ENCODE results near the gene APOO. TPM values are rescaled to one million over a fixed set of nuclear protein-coding genes. Genes with fewer than 3 reads are reported as not detected.
"Not testable (repeated sequence)": the region's sequence is repeated elsewhere in the genome, so short reads cannot be mapped to it uniquely, and the experiment has no call there.

APOO gene
- total RNA-seq, 1 experiment from 2014 or later, result 34.5 TPM

DNA sequence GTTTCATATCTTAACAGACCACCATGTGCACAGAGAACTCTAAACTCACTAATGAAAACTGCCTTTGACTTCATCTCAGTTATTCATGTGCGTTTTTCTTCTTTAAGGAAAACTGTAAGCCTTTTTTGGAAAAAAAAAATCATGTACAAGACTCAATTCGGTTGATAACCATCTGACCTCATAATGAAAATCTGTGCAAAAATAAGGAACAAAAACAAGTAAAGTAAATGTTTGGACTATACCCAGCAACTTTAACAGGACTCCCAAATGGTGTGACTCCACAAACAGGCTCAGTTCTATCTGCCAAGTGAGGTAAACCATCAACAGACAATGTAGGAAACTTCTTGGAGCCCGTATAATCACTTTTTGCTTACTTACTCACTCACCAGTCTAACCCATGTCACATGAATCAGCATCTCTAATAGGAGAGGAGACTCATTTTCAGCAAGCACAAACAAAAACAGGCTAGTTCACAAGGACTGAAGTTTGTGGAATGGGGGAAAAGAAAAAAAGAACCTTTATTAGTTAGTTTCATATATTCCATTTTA is 9.3 kb downstream of the APOO start (continued):
- no peak for TF ChIP-seq FOSL1 (IDR thresholded peaks at IDR 0.05; ENCODE audit: low read depth)

DNA sequence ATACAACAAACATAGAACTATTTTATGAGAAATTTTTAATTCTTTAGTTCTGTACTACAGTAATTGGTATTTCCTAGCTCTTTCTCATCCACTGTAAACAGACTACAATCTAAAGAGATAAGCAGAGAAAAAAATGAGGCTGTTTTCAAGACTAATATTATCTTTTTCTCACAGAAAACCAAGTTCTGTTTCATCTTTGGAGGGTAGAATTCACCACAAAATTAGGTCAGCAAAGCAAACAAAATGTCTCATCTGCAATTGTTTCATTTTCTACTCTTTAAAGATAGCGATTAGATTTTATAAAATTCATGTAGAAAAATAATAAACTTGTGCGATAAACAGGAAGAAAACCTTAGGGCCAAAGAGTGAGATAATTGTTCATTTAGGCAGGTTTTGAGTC is 10.8 kb downstream of the APOO start:
- Histone ChIP-seq H4K20me1 (ENCODE audit: insufficient read depth) (no peaks in the 10 kb centered on the region), H3K9ac (ENCODE audit: low read length) (0 out of 2 replicates have a peak overlapping the region, but pooled peaks have one; percentile 1), H3K79me2 (ENCODE audit: insufficient read depth, low read length) (0 out of 2 replicates have a peak, but pooled peaks cover 7% of the 10 kb centered on the region), H3K9me3 (ENCODE audit: control insufficient read depth in 1 of 2, insufficient read depth in 1 of 2, low read depth in 1 of 2, low read length in 2 of 2) (no peaks in the 10 kb centered on the region), H3K36me3 (ENCODE audit: control insufficient read depth in 1 of 2, insufficient read depth in 2 of 2, low read length in 2 of 2) (no peaks in the 10 kb centered on the region), H3K4me1 (ENCODE audit: control insufficient read depth in 1 of 2, insufficient read depth in 2 of 2, low read length in 2 of 2) (peaks cover 51 to 52% of the 10 kb centered on the region in 2 experiments), H3K4me3 (replicated peaks in 1 of 2; ENCODE audit: low read depth in 1 of 2, low read length in 2 of 2) (no peak overlapping the region), H3K4me2 (ENCODE audit: low read length) (no peak overlapping the region; the same call in 1 of the 2 replicates), H3K27me3 (ENCODE audit: insufficient read depth, low read length) (no peaks in the 10 kb centered on the region), H3K9me2 (ENCODE audit: insufficient read depth) (no peaks in the 10 kb centered on the region), H3K27ac (ENCODE audit: low read depth, low read length) (peak overlapping the region; percentile 52; the same call in 1 of the 2 replicates), H2AFZ (ENCODE audit: low read depth, low read length, poor library complexity, severe bottlenecking) (no peak overlapping the region)
- no TSS peak for BruUV-seq (replicated peaks)
- TF ChIP-seq TCF7L2 (IDR thresholded peaks at IDR 0.05; ENCODE audit: borderline replicate concordance, extremely low read depth, insufficient read depth, insufficient read length), result no peak
- no peak for TF ChIP-seq POLR2A (IDR thresholded peaks at IDR 0.05; ENCODE audit: borderline replicate concordance, extremely low read depth, insufficient read depth, insufficient read length)
- no peak for TF ChIP-seq ZNF274 (IDR thresholded peaks at IDR 0.05; ENCODE audit: low read depth, low read length)
- TF ChIP-seq FOSL1 (IDR thresholded peaks at IDR 0.05; ENCODE audit: low read depth), result no peak
- TF ChIP-seq RAD21 (IDR thresholded peaks at IDR 0.05; ENCODE audit: low read depth), result no peak
- no peak for TF ChIP-seq SRF (IDR thresholded peaks at IDR 0.05; ENCODE audit: low read depth)
- TF ChIP-seq EZH2phosphoT487 (IDR thresholded peaks at IDR 0.05; ENCODE audit: borderline replicate concordance), result no peak
- no peak for TF ChIP-seq EZH2 (IDR thresholded peaks at IDR 0.05)
- no peak for TF ChIP-seq JUND (IDR thresholded peaks at IDR 0.05)
- no peak for TF ChIP-seq SP1 (IDR thresholded peaks at IDR 0.05; ENCODE audit: low read depth)
- TF ChIP-seq, protein P1, sequence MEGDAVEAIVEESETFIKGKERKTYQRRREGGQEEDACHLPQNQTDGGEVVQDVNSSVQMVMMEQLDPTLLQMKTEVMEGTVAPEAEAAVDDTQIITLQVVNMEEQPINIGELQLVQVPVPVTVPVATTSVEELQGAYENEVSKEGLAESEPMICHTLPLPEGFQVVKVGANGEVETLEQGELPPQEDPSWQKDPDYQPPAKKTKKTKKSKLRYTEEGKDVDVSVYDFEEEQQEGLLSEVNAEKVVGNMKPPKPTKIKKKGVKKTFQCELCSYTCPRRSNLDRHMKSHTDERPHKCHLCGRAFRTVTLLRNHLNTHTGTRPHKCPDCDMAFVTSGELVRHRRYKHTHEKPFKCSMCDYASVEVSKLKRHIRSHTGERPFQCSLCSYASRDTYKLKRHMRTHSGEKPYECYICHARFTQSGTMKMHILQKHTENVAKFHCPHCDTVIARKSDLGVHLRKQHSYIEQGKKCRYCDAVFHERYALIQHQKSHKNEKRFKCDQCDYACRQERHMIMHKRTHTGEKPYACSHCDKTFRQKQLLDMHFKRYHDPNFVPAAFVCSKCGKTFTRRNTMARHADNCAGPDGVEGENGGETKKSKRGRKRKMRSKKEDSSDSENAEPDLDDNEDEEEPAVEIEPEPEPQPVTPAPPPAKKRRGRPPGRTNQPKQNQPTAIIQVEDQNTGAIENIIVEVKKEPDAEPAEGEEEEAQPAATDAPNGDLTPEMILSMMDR (IDR thresholded peaks at IDR 0.05 in 2 of 3, conservative IDR thresholded peaks at IDR 0.05 in 1 of 3; ENCODE audit: borderline replicate concordance in 1 of 3, insufficient read depth in 1 of 3, low read depth in 2 of 3, low read length in 2 of 3), result no peak
- TF ChIP-seq POLR2AphosphoS5 (IDR thresholded peaks at IDR 0.05; ENCODE audit: low read depth, low read length), result no peak
- TF ChIP-seq, protein P2, sequence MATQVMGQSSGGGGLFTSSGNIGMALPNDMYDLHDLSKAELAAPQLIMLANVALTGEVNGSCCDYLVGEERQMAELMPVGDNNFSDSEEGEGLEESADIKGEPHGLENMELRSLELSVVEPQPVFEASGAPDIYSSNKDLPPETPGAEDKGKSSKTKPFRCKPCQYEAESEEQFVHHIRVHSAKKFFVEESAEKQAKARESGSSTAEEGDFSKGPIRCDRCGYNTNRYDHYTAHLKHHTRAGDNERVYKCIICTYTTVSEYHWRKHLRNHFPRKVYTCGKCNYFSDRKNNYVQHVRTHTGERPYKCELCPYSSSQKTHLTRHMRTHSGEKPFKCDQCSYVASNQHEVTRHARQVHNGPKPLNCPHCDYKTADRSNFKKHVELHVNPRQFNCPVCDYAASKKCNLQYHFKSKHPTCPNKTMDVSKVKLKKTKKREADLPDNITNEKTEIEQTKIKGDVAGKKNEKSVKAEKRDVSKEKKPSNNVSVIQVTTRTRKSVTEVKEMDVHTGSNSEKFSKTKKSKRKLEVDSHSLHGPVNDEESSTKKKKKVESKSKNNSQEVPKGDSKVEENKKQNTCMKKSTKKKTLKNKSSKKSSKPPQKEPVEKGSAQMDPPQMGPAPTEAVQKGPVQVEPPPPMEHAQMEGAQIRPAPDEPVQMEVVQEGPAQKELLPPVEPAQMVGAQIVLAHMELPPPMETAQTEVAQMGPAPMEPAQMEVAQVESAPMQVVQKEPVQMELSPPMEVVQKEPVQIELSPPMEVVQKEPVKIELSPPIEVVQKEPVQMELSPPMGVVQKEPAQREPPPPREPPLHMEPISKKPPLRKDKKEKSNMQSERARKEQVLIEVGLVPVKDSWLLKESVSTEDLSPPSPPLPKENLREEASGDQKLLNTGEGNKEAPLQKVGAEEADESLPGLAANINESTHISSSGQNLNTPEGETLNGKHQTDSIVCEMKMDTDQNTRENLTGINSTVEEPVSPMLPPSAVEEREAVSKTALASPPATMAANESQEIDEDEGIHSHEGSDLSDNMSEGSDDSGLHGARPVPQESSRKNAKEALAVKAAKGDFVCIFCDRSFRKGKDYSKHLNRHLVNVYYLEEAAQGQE (IDR thresholded peaks at IDR 0.05; ENCODE audit: low read depth), result no peak
- ChIA-PET CTCF (no interaction called here), POLR2A (interaction anchor here (0.8 to 1.4 kb wide), 2 partner anchors 112 to 114 kb away, joined by 3 to 4 read pairs; partner anchors contain the start of gene SAT1), RAD21 (ENCODE audit: low non-redundant PET in 1 of 2, low total read pairs in 2 of 2, uncharacterized antibody in 2 of 2, unreplicated experiment in 2 of 2) (interaction anchor here in 1 of 2 experiments (0.6 kb wide), 1 partner anchor 267 kb away, joined by 3 read pairs; no protein-coding TSS in a partner anchor)
- DNase-seq (ENCODE audit: low read depth, low spot score), result no peak
- intact Hi-C loops (cut with micrococcal nuclease), result no loop called here
- no peak for ATAC-seq

DNA sequence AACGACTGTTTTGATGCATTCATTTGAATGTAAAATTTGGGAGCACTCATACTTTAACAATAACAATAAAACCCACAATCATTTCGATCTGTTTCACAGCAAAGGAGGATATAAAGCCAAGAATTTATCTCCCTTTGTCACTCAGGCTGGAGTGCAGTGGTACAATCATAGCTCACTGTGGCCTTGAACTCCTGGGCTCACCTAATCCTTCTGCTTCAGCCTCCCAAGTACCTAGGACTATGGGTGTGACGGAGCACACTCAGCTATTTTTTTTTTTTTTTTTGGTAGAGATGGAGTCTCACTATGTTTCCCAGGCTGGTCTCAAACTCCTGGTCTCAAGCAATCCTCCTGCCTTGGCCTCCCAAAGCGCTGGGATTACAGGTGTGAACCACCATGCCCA is 11.2 kb downstream of the APOO start:
- ATAC-seq; H3K4me2 ChIP-seq (ENCODE audit: low read length); H3K9ac ChIP-seq (ENCODE audit: low read length); CTCF ChIA-PET; H3K27me3 ChIP-seq (ENCODE audit: insufficient read depth, low read length); H4K20me1 ChIP-seq (ENCODE audit: insufficient read depth); DNase-seq (ENCODE audit: low read depth, low spot score); H3K4me3 ChIP-seq (replicated peaks in 1 of 2; ENCODE audit: low read depth in 1 of 2, low read length in 2 of 2); H3K36me3 ChIP-seq (ENCODE audit: control insufficient read depth in 1 of 2, insufficient read depth in 2 of 2, low read length in 2 of 2); H2AFZ ChIP-seq (ENCODE audit: low read depth, low read length, poor library complexity, severe bottlenecking); H3K9me3 ChIP-seq (ENCODE audit: control insufficient read depth in 1 of 2, insufficient read depth in 1 of 2, low read depth in 1 of 2, low read length in 2 of 2); BruUV-seq (replicated peaks); H3K79me2 ChIP-seq (ENCODE audit: insufficient read depth, low read length); intact Hi-C loops (cut with micrococcal nuclease); H3K9me2 ChIP-seq (ENCODE audit: insufficient read depth): not testable (repeated sequence)
- H3K4me1 ChIP-seq (ENCODE audit: control insufficient read depth in 1 of 2, insufficient read depth in 2 of 2, low read length in 2 of 2), result peaks cover 47 to 48% of the 10 kb centered on the region in 2 experiments
- RAD21 ChIA-PET (ENCODE audit: low non-redundant PET in 1 of 2, low total read pairs in 2 of 2, uncharacterized antibody in 2 of 2, unreplicated experiment in 2 of 2), result interaction anchor here in 1 of 2 experiments (0.6 kb wide), 1 partner anchor 267 kb away, joined by 3 read pairs; no protein-coding TSS in a partner anchor
- peak overlapping the region; percentile 52; the same call in 1 of the 2 replicates for H3K27ac ChIP-seq (ENCODE audit: low read depth, low read length)
- POLR2A ChIA-PET, result interaction anchor here (1.4 kb wide), 1 partner anchor 114 kb away, joined by 4 read pairs; the partner anchor contains the start of gene SAT1

Data from HCT116 (cell line).